Activated CD8-positive, alpha-beta T cell treated with anti-CD3 and anti-CD28 coated beads, Interleukin-2, amount 10 ng/mL, durations not matched to agents 7 days and 5 days (primary cell): ENCODE measurements around the gene PEX1. TPM values are rescaled to one million over a fixed set of nuclear protein-coding genes. Genes with fewer than 3 reads are reported as not detected.
"Not testable (repeated sequence)": the region's sequence is repeated elsewhere in the genome, so short reads cannot be mapped to it uniquely, and the experiment has no call there.

Experiments used
- ATAC-seq: fragments of 150-1000 bp; cut with Tn5 transposase; one replicate; pipeline ENCODE4 v1.10.0; 2021; ENCODE audit warnings: moderate library complexity
- CTCF ChIA-PET: fragments of 350-600 bp; sonication (Branson Sonifier 250); formaldehyde crosslinking; loops from one replicate; lab custom pipeline; 2021; ENCODE audit warnings: antibody characterized with exemption; lab: Charles Lee
- POLR2A ChIA-PET: fragments of 350-600 bp; sonication (Branson Sonifier 250); formaldehyde crosslinking; loops from one replicate; lab custom pipeline; 2021; ENCODE audit warnings: antibody characterized with exemption; lab: Charles Lee
- DNase-seq: peaks from one replicate; pipeline ENCODE4 v3.0.0-alpha.2; 2020
- H3K27ac Mint-ChIP-seq: one replicate; pipeline ENCODE4 v1.8.0; 2021; ENCODE audit warnings: mild to moderate bottlenecking, mixed read lengths
- H3K27me3 Mint-ChIP-seq: one replicate; pipeline ENCODE4 v1.8.0; 2021; ENCODE audit warnings: low read depth, mixed read lengths
- H3K36me3 Mint-ChIP-seq: one replicate; pipeline ENCODE4 v1.8.0; 2021; ENCODE audit warnings: low read depth, mixed read lengths
- H3K4me1 Mint-ChIP-seq: one replicate; pipeline ENCODE4 v1.8.0; 2021; ENCODE audit warnings: low read depth, mixed read lengths
- H3K4me3 Mint-ChIP-seq: one replicate; pipeline ENCODE4 v1.8.0; 2021; ENCODE audit warnings: mild to moderate bottlenecking, mixed read lengths
- H3K9me3 Mint-ChIP-seq: one replicate; pipeline ENCODE4 v1.8.0; 2022; ENCODE audit warnings: mixed read lengths; ENCODE audit not compliant: insufficient read depth
- total RNA-seq, 2 experiments: library from RNA; stranded (reverse); gene quantifications; one replicate each; pipeline ENCODE4 v1.2.3, GENCODE V29; 2021

Gene PEX1
- total RNA-seq, 2 experiments from 2014 or later, result 13.6 to 16.8 TPM

- H3K27ac Mint-ChIP-seq, DNase-seq, H3K36me3 Mint-ChIP-seq, CTCF ChIA-PET, ATAC-seq, H3K27me3 Mint-ChIP-seq, H3K9me3 Mint-ChIP-seq, H3K4me3 Mint-ChIP-seq, POLR2A ChIA-PET, H3K4me1 Mint-ChIP-seq: not testable (repeated sequence)
Measured at GRCh38 chr7:92545116-92545515, 16.8 kb upstream of the PEX1 start.

GRCh38 chr7:92543542-92543941 lies 15.2 kb upstream of the PEX1 start:
- H3K27ac Mint-ChIP-seq, DNase-seq, POLR2A ChIA-PET, H3K9me3 Mint-ChIP-seq, ATAC-seq, H3K4me1 Mint-ChIP-seq, H3K4me3 Mint-ChIP-seq, H3K27me3 Mint-ChIP-seq, CTCF ChIA-PET, H3K36me3 Mint-ChIP-seq: not testable (repeated sequence)

GRCh38 chr7:92534572-92534971 lies 6.3 kb upstream of the PEX1 start:
- ATAC-seq, result no peak
- Mint-ChIP-seq H3K4me1 (peaks cover 18% of the 10 kb centered on the region), H3K4me3 (no peak overlapping the region), H3K27me3 (no peaks in the 10 kb centered on the region), H3K27ac (no peak overlapping the region), H3K36me3 (peaks cover 48% of the 10 kb centered on the region), H3K9me3 (no peaks in the 10 kb centered on the region)
- no peak for DNase-seq
- CTCF ChIA-PET, result no interaction called here
- POLR2A ChIA-PET, result no interaction called here

GRCh38 chr7:92528958-92529264 lies 591 bp upstream of the PEX1 start:
- DNase-seq (no peak), ATAC-seq (no peak)
- Mint-ChIP-seq H3K27ac (peak overlapping the region; percentile 99), H3K9me3 (no peaks in the 10 kb centered on the region), H3K4me1 (peaks cover 29% of the 10 kb centered on the region), H3K27me3 (no peaks in the 10 kb centered on the region), H3K4me3 (peak overlapping the region; percentile 93), H3K36me3 (peaks cover 28% of the 10 kb centered on the region)
- CTCF ChIA-PET, result interaction anchor here (0.7 to 3.2 kb wide), 25 partner anchors 10 to 712 kb away, joined by 3 to 16 read pairs (median 4); partner anchors contain the start of genes FAM133B, GATAD1 and SAMD9
- POLR2A ChIA-PET, result interaction anchor here (0.5 to 2.6 kb wide), 18 partner anchors 9 to 589 kb away, joined by 3 to 15 read pairs (median 4); partner anchors contain the start of genes AKAP9, FAM133B and GATAD1

GRCh38 chr7:92527300-92528187 lies 776 bp downstream of the PEX1 start:
- no peaks in the 10 kb centered on the region for H3K27me3 Mint-ChIP-seq
- H3K9me3 Mint-ChIP-seq, result no peaks in the 10 kb centered on the region
- H3K4me1 Mint-ChIP-seq, result peaks cover 29% of the 10 kb centered on the region
- H3K4me3 Mint-ChIP-seq, result peak overlapping the region; percentile 93
- POLR2A ChIA-PET, result interaction anchor here (0.6 to 2.6 kb wide), 8 partner anchors 10 to 176 kb away, joined by 3 to 15 read pairs (median 4); partner anchors contain the start of gene FAM133B
- DNase-seq, result peak; percentile 68
- H3K36me3 Mint-ChIP-seq, result peaks cover 18% of the 10 kb centered on the region
- CTCF ChIA-PET, result interaction anchor here (0.6 to 3.2 kb wide), 13 partner anchors 10 to 714 kb away, joined by 3 to 16 read pairs (median 4); partner anchors contain the start of genes FAM133B and GATAD1
- peak; percentile 32 for ATAC-seq
- H3K27ac Mint-ChIP-seq, result peak overlapping the region; percentile 92

GRCh38 chr7:92523110-92523509 lies 5.2 kb downstream of the PEX1 start:
- no peak for DNase-seq
- Mint-ChIP-seq H3K27ac (no peak overlapping the region), H3K4me3 (no peak overlapping the region), H3K36me3 (peaks cover 3% of the 10 kb centered on the region), H3K4me1 (peaks cover 17% of the 10 kb centered on the region), H3K27me3 (no peaks in the 10 kb centered on the region), H3K9me3 (no peaks in the 10 kb centered on the region)
- CTCF ChIA-PET, result no interaction called here
- POLR2A ChIA-PET, result interaction anchor here (0.6 kb wide), 1 partner anchor 47 kb away, joined by 4 read pairs; no protein-coding TSS in a partner anchor
- ATAC-seq, result no peak

GRCh38 chr7:92520024-92520423 lies 8.3 kb downstream of the PEX1 start:
- Mint-ChIP-seq H3K27me3 (no peaks in the 10 kb centered on the region), H3K4me1 (no peaks in the 10 kb centered on the region), H3K27ac (no peak overlapping the region), H3K9me3 (no peaks in the 10 kb centered on the region), H3K36me3 (peaks cover 8% of the 10 kb centered on the region), H3K4me3 (no peak overlapping the region)
- CTCF ChIA-PET, result no interaction called here
- DNase-seq, result no peak
- no peak for ATAC-seq
- POLR2A ChIA-PET, result no interaction called here

- ATAC-seq (no peak), DNase-seq (no peak)
- no peaks in the 10 kb centered on the region for H3K4me1 Mint-ChIP-seq
- CTCF ChIA-PET, result interaction anchor here (1.6 kb wide), 1 partner anchor 11 kb away, joined by 6 read pairs; the partner anchor contains the start of genes PEX1 and RBM48
- POLR2A ChIA-PET, result no interaction called here
- H3K9me3 Mint-ChIP-seq, result no peaks in the 10 kb centered on the region
- no peaks in the 10 kb centered on the region for H3K27me3 Mint-ChIP-seq
- H3K36me3 Mint-ChIP-seq, result peaks cover 15% of the 10 kb centered on the region
- no peak overlapping the region for H3K27ac Mint-ChIP-seq
- no peak overlapping the region for H3K4me3 Mint-ChIP-seq
Measured at GRCh38 chr7:92517631-92518030, 10.7 kb downstream of the PEX1 start.

- no peak overlapping the region for H3K4me3 Mint-ChIP-seq
- CTCF ChIA-PET, result interaction anchor here (1.4 to 1.5 kb wide), 2 partner anchors 15 to 52 kb away, joined by 4 read pairs; partner anchors contain the start of genes PEX1 and RBM48
Measured at GRCh38 chr7:92513167-92513902, 15.0 kb downstream of the PEX1 start.

GRCh38 chr7:92508946-92509345 lies 19.4 kb downstream of the PEX1 start:
- H3K4me1 Mint-ChIP-seq, result peaks cover 4% of the 10 kb centered on the region

More at GRCh38 chr7:92513167-92513902, 15.0 kb downstream of the PEX1 start:
- Mint-ChIP-seq H3K27ac (no peak overlapping the region), H3K36me3 (peaks cover 15% of the 10 kb centered on the region), H3K9me3 (no peaks in the 10 kb centered on the region), H3K27me3 (no peaks in the 10 kb centered on the region), H3K4me1 (no peaks in the 10 kb centered on the region)
- ATAC-seq, result no peak
- POLR2A ChIA-PET, result no interaction called here
- no peak for DNase-seq

GRCh38 chr7:92506363-92506762 lies 22.0 kb downstream of the PEX1 start:
- Mint-ChIP-seq H3K27ac (no peak overlapping the region), H3K27me3 (no peaks in the 10 kb centered on the region), H3K4me3 (no peak overlapping the region), H3K4me1 (peaks cover 9% of the 10 kb centered on the region), H3K36me3 (peaks cover 11% of the 10 kb centered on the region), H3K9me3 (no peaks in the 10 kb centered on the region)
- POLR2A ChIA-PET, result no interaction called here
- CTCF ChIA-PET, result no interaction called here
- DNase-seq (no peak), ATAC-seq (no peak)

More at GRCh38 chr7:92508946-92509345, 19.4 kb downstream of the PEX1 start:
- ATAC-seq (no peak), DNase-seq (no peak)
- Mint-ChIP-seq H3K36me3 (peaks cover 17% of the 10 kb centered on the region), H3K4me3 (no peak overlapping the region), H3K27ac (no peak overlapping the region), H3K27me3 (no peaks in the 10 kb centered on the region), H3K9me3 (no peaks in the 10 kb centered on the region)
- CTCF ChIA-PET, result no interaction called here
- POLR2A ChIA-PET, result no interaction called here
